ENCODE measurements around the gene FBXO24.

FBXO24 gene

GRCh38 chr7:100626530-100627237 is 40.6 kb downstream of the FBXO24 start:
- no peak for DNase-seq

GRCh38 chr7:100627238-100627549 is 41.1 kb downstream of the FBXO24 start:
- no peak for DNase-seq

- DNase-seq = no peak
Observed at GRCh38 chr7:100629117-100629716, 43.1 kb downstream of the FBXO24 start.

GRCh38 chr7:100630066-100630465 is 43.9 kb downstream of the FBXO24 start:
- no peak for DNase-seq

GRCh38 chr7:100632951-100633717 is 47.0 kb downstream of the FBXO24 start:
- DNase-seq = peak; percentile 64

GRCh38 chr7:100639995-100640516 is 53.9 kb downstream of the FBXO24 start:
- no peak for DNase-seq

- no peak for DNase-seq
Observed at GRCh38 chr7:100640517-100641440, 54.7 kb downstream of the FBXO24 start.

- DNase-seq = no peak
Observed at GRCh38 chr7:100641463-100641859, 55.3 kb downstream of the FBXO24 start, which contains the start of gene TFR2. Gene TFR2, minus strand, starts transcription at chr7:100641552. Its CDS starts 43 bp downstream, at chr7:100641509.

- DNase-seq = no peak
Observed at GRCh38 chr7:100641860-100642533, 55.9 kb downstream of the FBXO24 start.

GRCh38 chr7:100642534-100642907 is 56.4 kb downstream of the FBXO24 start:
- no peak for DNase-seq

- DNase-seq = no peak
Observed at GRCh38 chr7:100649826-100650565, 63.9 kb downstream of the FBXO24 start.
